ENCODE results near the gene ZMAT5. TPM values are rescaled to one million over a fixed set of nuclear protein-coding genes. Genes with fewer than 3 reads are reported as not detected.
A peak's percentile ranks its signal among the peaks of the same experiment; 100 is the strongest.

Gene ZMAT5
- total and polyA plus RNA-seq, 2 of the 13 experiments (the other 11 are each of a cell fraction or from before 2014, with no cell fraction given), result 20.7 to 27.8 TPM

GRCh38 chr22:29767171-29768051 is 604 bp upstream of the ZMAT5 start, which contains the start of gene UQCR10 (continued):
- TF ChIP-seq ZNF142 (CRISPR knock-in tag; IDR thresholded peaks at IDR 0.05) (no peak), ZZZ3 (CRISPR knock-in tag; IDR thresholded peaks at IDR 0.05; ENCODE audit: borderline replicate concordance) (no peak), MYC (CRISPR knock-in tag; IDR thresholded peaks at IDR 0.05; ENCODE audit: borderline replicate concordance) (0 out of 2 replicates have a peak, but pooled peaks have one; percentile 33), ZNF569 (CRISPR knock-in tag; IDR thresholded peaks at IDR 0.05; ENCODE audit: borderline replicate concordance) (0 out of 2 replicates have a peak, but pooled peaks have one; percentile 30), E2F2 (CRISPR knock-in tag; IDR thresholded peaks at IDR 0.05; ENCODE audit: borderline replicate concordance) (peak; percentile 51; the same call in 1 of the 2 replicates), YEATS2 (CRISPR knock-in tag; IDR thresholded peaks at IDR 0.05; ENCODE audit: borderline replicate concordance) (peak; percentile 14; the same call in 1 of the 2 replicates), ZNF30 (CRISPR knock-in tag; IDR thresholded peaks at IDR 0.05) (no peak), SRSF4 (IDR thresholded peaks at IDR 0.05; ENCODE audit: low read depth, low read length, poor library complexity, severe bottlenecking) (no peak), ZNF143 (CRISPR knock-in tag; IDR thresholded peaks at IDR 0.05) (peak; percentile 61), MED1 (CRISPR knock-in tag; IDR thresholded peaks at IDR 0.05) (no peak; the same call in 1 of the 2 replicates), ZNF343 (CRISPR knock-in tag; IDR thresholded peaks at IDR 0.05) (0 out of 2 replicates have a peak, but pooled peaks have one; percentile 8), REPIN1 (CRISPR knock-in tag; IDR thresholded peaks at IDR 0.05; ENCODE audit: borderline replicate concordance, low read depth) (peak; percentile 66; the same call in 1 of the 2 replicates), NR2F6 (IDR thresholded peaks at IDR 0.05) (no peak), NR2F6 (CRISPR knock-in tag; IDR thresholded peaks at IDR 0.05) (peak; percentile 29; the same call in 1 of the 2 replicates), FOXM1 (CRISPR knock-in tag; IDR thresholded peaks at IDR 0.05) (no peak), ZNF292 (CRISPR knock-in tag; IDR thresholded peaks at IDR 0.05; ENCODE audit: borderline replicate concordance, low read depth) (no peak), ZSCAN9 (CRISPR knock-in tag; IDR thresholded peaks at IDR 0.05; ENCODE audit: borderline replicate concordance) (no peak), ZNF563 (CRISPR knock-in tag; IDR thresholded peaks at IDR 0.05) (no peak), ZGPAT (CRISPR knock-in tag; IDR thresholded peaks at IDR 0.05) (no peak), ZNF660 (CRISPR knock-in tag; IDR thresholded peaks at IDR 0.05; ENCODE audit: borderline replicate concordance, low read depth) (no peak), ZNF879 (CRISPR knock-in tag; IDR thresholded peaks at IDR 0.05) (no peak), ZC3H13 (CRISPR knock-in tag; IDR thresholded peaks at IDR 0.05) (no peak; the same call in 1 of the 2 replicates)
